MG63 (cell line): ENCODE results near the gene PATJ. TPM values are rescaled to one million over a fixed set of nuclear protein-coding genes. Genes with fewer than 3 reads are reported as not detected.
"Not testable (repeated sequence)": the region's sequence is repeated elsewhere in the genome, so short reads cannot be mapped to it uniquely, and the experiment has no call there.

Source experiments
- DNase-seq: peaks from one replicate; pipeline ENCODE4 v3.0.0-alpha.2; 2020
- H3K27me3 ChIP-seq: fragments of 250-450 bp; sonication (Bioruptor Pico); 2 replicates; pipeline ENCODE4 v1.5.1; 2020; ENCODE audit warnings: mild to moderate bottlenecking, moderate library complexity
- H3K36me3 ChIP-seq: fragments of 250-450 bp; sonication (Bioruptor Pico); 2 replicates; pipeline ENCODE4 v1.5.1; 2020; ENCODE audit warnings: mild to moderate bottlenecking, moderate library complexity
- H3K4me3 ChIP-seq: fragments of 250-450 bp; sonication (Bioruptor Pico); 2 replicates; pipeline ENCODE4 v1.5.1; 2020; ENCODE audit warnings: mild to moderate bottlenecking, moderate library complexity
- H3K9me3 ChIP-seq: fragments of 250-450 bp; sonication (Bioruptor Pico); 2 replicates; pipeline ENCODE4 v1.5.1; 2020; ENCODE audit warnings: mild to moderate bottlenecking, moderate library complexity
- total RNA-seq: library from RNA; depleted of rRNA; stranded (reverse); fragments of >200 nt; shearing (Covaris generic); gene quantifications from 2 replicates; pipeline ENCODE4 v1.2.3, GENCODE V29; 2014; ENCODE audit warnings: low replicate concordance

Gene PATJ
- total RNA-seq, 1 experiment from 2014 or later, result 2.6 TPM

DNA sequence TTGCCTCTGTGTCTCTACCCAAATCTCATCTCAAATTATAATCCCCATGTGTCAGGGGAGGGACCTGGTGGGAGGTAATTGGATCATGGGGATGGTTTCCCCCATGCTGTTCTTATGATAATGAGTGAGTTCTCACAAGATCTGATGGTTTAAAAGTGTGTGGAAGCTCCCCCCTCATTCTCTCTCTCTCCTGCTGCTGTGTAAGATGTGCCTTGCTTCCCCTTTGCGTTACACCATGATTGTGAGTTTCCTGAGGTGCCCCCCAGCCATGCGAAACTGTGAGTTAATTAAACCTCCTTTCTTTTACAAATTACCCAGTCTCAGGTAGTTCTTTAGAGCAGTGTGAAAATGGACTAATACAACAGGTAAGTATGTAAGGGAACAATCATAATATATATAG, 102.4 kb downstream of the PATJ start:
- DNase-seq, H3K27me3 ChIP-seq, H3K36me3 ChIP-seq, H3K9me3 ChIP-seq, H3K4me3 ChIP-seq: not testable (repeated sequence)

DNA sequence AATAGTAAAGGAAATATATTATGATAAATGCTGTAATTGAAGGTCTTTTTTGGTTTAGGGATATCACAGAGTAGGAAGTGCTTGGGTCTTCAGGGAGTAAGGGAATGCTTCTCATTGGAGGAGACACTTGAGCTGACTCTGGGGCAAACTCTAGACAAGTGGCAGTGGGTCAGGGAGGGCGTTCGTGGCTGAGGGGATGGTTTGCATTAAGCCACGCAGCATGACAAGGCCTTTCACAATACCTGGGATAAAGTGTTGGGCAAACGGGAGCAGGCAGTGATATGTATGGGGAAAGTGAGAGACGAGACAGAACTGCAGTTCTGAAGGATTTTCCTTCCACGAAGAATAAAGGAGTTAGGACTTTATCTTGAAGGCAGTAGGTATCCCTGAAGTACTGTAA, 109.0 kb downstream of the PATJ start:
- Histone ChIP-seq H3K27me3 (no peaks in the 10 kb centered on the region), H3K9me3 (no peaks in the 10 kb centered on the region), H3K4me3 (no peak overlapping the region), H3K36me3 (no peaks in the 10 kb centered on the region)
- no peak for DNase-seq

DNA sequence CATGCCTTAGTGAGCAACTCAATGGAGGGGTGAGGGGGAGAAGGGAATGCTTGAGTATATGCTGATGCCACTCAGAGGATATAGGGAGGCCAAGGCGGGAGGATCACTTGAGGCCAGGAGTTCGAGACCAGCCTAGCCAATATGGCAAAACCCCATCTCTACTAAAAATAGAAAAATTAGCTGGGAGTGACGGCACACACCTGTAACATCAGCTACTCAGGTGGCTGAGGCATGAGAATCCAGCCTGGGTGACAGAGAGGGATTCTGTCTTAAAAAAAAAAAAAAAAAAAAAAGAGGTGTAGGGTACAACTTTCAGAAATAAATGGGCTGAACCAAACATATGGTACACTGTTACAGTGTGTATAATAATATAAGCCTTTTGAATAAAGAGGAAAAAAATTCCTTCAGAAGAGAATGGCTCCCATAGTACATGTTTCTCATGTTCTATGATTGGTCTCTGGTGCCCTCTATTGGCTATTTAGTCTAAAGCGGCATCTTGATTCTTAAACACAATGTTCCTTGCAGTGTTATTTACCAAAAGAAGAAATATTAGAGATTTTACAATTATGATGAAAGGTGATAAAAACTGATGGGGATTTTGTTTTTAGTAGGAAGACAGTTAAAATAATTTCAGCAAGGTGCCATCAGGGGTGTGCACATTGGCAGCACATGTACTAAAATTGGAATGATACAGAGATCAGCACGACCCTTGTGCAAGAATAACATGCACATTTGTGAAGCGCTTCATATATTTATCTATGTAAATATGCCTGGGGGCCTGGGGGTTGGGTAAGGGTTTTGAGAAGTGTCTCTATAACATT, 109.8 kb downstream of the PATJ start:
- no peak for DNase-seq
- no peaks in the 10 kb centered on the region for H3K9me3 ChIP-seq
- H3K36me3 ChIP-seq, result no peaks in the 10 kb centered on the region
- H3K27me3 ChIP-seq, result no peaks in the 10 kb centered on the region
- H3K4me3 ChIP-seq, result no peak overlapping the region

DNA sequence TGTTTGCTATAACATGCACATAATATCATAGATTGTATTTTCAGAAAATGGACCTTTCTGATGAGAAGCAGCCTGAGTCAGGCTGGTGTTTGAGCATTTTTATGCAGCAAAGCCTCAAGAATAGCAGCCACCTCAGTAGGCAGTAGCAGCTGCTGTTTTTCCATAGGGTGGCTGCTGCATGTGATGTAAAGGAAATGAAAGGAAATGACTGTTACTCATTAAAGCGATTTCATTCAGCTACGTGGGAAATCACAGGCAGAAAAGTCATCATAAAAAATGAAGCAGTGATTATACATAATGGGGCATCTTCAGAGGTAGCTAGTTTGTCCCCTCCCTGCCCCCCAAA, 110.4 kb downstream of the PATJ start:
- no peak for DNase-seq
- Histone ChIP-seq H3K27me3 (no peaks in the 10 kb centered on the region), H3K36me3 (no peaks in the 10 kb centered on the region), H3K4me3 (no peak overlapping the region), H3K9me3 (no peaks in the 10 kb centered on the region)

DNA sequence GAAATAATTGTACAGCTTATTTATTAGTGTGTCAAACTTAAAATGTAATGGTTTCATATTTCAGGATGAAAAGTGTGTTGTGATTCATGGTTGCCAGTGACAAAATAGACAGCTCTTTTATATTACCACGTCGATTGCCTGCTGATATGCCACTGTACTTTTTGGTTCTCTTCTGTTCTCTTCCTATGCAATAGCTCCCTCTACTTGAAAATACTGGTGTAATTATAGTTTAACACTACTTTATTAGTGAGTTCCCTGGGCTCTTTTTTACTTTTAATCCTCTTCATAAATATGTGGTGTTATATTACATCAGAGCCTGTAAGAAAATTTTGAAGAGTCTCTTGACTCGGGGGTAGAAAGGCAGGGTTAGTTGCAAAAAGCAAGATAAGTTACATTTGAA, 111.3 kb downstream of the PATJ start:
- Histone ChIP-seq H3K27me3 (no peaks in the 10 kb centered on the region), H3K9me3 (no peaks in the 10 kb centered on the region), H3K36me3 (no peaks in the 10 kb centered on the region), H3K4me3 (no peak overlapping the region)
- no peak for DNase-seq

DNA sequence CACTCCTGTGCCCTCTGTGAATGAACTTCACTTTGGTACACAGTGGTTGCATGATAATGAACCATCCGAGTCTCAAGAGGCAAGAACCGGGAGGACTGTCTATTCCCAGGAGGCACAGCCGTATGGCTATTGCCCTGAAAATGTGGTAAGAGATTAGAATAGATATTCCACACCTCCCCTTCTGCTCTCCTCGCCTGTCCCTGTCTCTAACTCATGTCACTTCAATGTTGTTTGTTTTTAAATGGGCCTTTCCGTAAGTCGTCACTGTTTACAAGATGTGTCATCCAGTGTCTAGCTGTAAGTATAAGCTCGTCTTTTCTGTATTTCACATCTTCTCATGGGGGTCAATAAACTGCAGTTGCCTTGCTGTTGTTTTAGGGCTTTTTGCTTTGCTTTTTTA, 122.2 kb downstream of the PATJ start:
- H3K36me3 ChIP-seq, result no peaks in the 10 kb centered on the region
- no peaks in the 10 kb centered on the region for H3K9me3 ChIP-seq
- no peaks in the 10 kb centered on the region for H3K27me3 ChIP-seq
- H3K4me3 ChIP-seq, result no peak overlapping the region
- DNase-seq, result no peak

DNA sequence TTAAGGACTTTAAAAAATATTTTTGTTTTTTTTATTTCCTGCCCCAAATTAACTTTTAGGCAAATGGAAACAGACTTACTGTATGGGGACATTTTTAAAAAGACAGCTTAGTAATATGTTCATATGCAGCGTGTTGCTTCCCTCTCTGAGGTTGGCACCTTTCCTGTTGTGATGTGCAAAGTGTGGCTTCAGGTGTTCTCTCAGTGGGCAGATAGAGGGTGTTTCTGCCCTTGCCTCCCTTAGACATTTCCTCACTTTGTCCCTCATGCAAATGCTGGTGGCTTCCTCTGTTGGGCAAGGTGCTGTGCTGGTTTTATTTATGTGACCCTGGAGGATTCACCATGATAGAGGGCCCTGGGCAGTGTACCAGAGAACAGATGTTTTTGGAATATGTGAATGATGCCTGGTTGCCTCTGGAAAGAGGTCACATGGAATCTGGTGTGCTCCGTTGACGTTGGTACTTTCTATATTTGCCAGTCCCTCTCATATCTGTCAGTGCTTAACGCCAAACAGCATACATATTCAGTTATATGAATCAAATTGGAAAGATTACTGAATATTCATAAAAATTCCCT, 123.5 kb downstream of the PATJ start:
- no peaks in the 10 kb centered on the region for H3K27me3 ChIP-seq
- no peak for DNase-seq
- H3K4me3 ChIP-seq, result no peak overlapping the region
- no peaks in the 10 kb centered on the region for H3K9me3 ChIP-seq
- H3K36me3 ChIP-seq, result no peaks in the 10 kb centered on the region

DNA sequence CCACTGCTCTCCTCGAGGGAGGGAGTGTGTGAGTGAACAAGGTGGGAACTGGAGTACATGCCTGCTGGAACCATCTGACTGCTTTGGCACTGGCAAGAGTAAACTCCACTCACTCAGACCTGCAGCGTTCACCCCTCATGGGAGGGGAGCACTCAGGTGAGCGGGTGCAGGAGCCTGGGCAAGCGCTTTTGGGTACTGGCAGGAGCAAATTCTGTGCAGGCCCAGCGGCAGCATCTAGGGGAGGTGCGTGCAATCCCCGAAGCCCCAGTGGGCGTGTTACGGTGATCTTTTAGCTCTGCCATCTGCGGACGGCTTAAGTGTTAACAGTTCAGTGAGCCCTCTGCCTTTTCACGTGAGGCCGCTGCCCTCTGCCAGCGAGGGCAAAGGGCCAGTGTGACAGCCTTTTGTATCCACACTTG, 127.4 kb downstream of the PATJ start:
- no peaks in the 10 kb centered on the region for H3K9me3 ChIP-seq
- no peak for DNase-seq

DNA sequence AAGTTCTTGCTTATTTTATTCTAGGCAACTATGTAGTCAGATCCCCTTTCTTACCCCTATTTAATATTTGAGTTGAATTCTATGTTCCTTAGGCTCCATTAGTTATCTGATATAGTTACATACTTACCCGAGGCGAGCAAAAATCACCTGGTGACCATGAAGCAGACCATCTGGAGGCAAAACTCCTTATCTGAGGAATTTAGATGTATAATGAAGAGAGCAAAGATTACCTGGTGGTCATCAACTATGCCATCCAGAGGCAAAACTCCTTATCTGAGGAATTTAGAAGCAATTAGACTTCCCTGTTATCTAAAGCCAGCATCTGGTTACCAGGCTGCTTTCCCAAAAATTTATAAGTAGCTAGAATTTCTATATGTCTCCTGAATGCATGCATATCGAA, 129.9 kb downstream of the PATJ start:
- no peaks in the 10 kb centered on the region for H3K36me3 ChIP-seq
- no peak overlapping the region for H3K4me3 ChIP-seq
- no peak for DNase-seq
- H3K9me3 ChIP-seq, result no peaks in the 10 kb centered on the region
- no peaks in the 10 kb centered on the region for H3K27me3 ChIP-seq

More for the DNA sequence above, 127.4 kb downstream of the PATJ start:
- H3K27me3 ChIP-seq, result no peaks in the 10 kb centered on the region
- H3K4me3 ChIP-seq, result no peak overlapping the region
- no peaks in the 10 kb centered on the region for H3K36me3 ChIP-seq

DNA sequence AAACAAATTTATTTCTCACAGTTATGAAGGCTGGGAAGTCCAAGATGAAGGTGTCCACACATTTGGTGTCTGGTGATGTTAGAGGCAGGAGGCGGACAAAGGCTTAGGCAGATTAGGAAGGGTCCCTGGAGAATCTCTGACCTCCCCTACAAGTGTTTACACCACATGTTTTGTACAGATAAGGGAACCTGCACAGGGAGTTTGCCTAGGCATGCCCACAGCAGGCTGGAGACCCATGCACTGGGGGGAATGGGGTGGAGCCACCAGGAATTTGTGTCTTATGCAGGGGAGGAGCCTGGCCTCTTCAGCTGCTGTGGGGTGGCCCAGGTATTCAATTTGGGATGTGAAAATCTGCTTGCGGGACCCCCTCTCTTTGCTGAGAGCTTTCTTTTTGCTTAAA, 131.3 kb downstream of the PATJ start:
- no peak overlapping the region for H3K4me3 ChIP-seq
- no peaks in the 10 kb centered on the region for H3K36me3 ChIP-seq
- H3K9me3 ChIP-seq, result no peaks in the 10 kb centered on the region
- H3K27me3 ChIP-seq, result no peaks in the 10 kb centered on the region
- DNase-seq, result no peak

DNA sequence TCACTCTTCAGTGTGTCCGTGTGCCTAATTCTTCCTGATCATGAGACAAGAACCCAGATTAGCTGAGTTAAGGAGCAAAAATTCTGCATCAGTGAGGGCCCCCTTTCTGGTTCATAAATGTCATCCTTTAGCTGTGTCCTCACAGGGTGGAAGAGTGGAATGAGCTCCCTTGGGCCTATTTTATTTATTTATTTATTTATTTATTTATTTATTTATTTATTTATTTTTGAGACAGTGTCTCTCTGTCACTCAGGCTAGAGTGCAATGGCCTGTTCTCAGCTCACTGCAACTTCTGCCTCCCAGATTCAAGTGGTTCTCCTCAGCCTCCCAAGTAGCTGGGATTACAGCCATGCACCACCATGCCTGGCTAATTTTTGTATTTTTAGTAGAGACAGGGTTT, 131.7 kb downstream of the PATJ start:
- H3K36me3 ChIP-seq, result no peaks in the 10 kb centered on the region
- no peak for DNase-seq
- no peaks in the 10 kb centered on the region for H3K9me3 ChIP-seq
- no peak overlapping the region for H3K4me3 ChIP-seq
- H3K27me3 ChIP-seq, result no peaks in the 10 kb centered on the region

DNA sequence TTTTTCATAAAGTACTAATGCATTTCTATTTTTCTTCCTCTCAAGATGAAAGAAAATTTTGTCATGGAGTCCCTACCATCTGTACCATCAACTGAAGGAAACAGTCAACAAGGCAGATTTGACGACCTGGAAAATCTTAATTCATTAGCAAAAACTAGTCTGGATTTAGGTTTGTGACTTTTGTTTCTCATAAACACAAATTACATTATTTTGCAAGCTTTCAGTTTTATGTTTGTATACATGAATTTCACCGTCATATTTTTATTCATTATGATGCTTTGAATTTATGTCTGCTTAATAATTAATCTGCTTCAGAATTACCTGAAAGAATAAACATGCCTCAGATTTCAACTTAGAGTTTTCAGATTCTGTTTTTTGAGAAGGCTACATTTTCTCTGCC, 132.9 kb downstream of the PATJ start:
- Histone ChIP-seq H3K36me3 (no peaks in the 10 kb centered on the region), H3K4me3 (no peak overlapping the region), H3K9me3 (no peaks in the 10 kb centered on the region), H3K27me3 (no peaks in the 10 kb centered on the region)
- no peak for DNase-seq

DNA sequence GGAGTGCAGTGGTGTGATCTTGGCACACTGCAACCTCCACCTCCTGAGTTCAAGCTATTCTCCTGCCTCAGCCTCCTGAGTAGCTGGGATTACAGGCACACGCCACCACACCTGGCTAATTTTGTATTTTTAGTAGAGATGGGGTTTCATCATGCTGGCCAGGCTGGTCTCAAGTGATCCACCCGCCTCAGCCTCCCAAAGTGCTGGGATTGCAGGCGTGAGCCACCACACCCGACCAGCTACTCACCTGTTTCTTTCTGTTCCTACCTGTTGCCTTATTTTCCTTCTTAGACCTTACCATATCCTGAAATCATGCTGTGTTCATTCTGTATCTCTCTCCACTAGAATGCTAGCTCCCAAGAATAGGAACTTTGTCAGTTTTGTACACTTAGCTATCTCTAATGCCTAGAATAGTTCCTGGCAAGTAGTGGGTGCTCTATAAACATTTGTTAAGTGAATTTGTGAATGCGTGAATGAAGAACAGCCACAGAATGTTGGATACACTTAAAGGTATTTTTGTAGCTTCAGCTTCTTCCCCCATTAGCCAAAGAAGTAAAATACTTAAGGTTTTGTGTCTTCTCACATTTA, 137.7 kb downstream of the PATJ start:
- H3K36me3 ChIP-seq, DNase-seq, H3K27me3 ChIP-seq, H3K4me3 ChIP-seq, H3K9me3 ChIP-seq: not testable (repeated sequence)

DNA sequence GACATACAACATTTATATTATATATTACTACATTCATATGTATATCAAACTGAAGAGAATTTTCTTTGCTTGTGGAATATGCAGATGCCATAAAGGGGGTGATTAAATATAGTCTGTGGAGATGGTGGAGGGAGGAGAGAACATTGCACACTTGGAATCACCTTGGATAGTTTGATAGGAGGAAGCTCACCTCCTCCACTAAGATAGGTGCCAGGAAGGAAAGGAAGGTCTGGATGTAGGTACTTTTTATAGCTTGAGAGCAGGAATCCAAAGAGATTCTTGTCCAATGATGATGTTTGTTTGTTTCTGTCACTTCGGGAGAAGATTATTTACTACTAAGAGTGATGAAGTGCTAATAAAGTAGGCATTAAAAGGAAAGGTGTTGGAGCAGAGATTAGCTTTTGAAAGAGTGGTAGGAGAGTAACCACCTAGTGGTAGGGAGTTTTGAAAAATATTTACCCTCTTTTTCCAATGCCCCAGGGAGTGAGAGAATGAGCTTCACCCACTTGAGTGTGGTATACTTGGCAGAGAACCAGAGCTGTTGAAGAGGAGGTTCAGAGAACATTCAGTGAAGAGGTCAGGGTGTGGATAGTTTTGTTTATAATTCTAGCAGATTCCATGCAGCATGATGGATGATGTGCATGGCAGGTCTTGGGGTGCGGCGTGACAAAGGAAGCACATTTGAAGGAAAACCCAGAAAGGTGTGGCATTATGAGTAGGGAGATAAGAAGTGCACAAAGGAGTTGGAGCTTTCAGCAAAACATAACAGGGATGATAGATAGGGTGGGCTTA, 145.0 kb downstream of the PATJ start:
- Histone ChIP-seq H3K9me3 (no peaks in the 10 kb centered on the region), H3K36me3 (no peaks in the 10 kb centered on the region), H3K4me3 (no peak overlapping the region), H3K27me3 (no peaks in the 10 kb centered on the region)
- no peak for DNase-seq

DNA sequence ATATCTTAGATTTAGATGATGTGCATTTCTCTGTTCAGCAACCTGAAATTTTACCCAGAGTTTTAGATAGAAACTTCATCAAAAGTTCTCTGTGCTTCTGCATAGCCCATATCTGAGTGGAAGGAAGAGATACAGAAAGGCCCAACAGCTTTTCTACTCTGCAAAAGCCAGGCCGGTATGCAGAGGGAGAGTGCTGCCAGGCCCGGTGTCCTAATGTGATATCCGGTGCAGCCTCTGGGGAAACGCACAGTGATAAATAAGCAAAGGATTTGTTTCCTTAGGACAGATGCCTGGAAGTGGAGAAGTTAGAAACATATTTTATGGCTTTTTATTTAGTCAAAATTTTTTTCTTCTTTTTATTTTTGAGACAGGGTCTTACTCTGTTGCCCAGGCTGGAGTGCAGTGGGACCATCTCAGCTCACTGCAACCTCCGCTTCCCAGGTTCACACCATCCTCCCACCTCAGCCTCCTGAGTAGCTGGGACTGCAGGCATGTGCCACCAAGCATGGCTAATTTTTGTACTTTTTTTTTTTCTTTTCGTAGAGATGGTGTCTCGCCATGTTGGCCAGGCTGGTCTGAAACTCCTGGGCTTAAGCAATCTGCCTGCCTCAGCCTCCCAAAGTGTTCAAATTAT, 145.8 kb downstream of the PATJ start:
- Histone ChIP-seq H3K9me3 (no peaks in the 10 kb centered on the region), H3K36me3 (no peaks in the 10 kb centered on the region), H3K4me3 (no peak overlapping the region), H3K27me3 (no peaks in the 10 kb centered on the region)
- no peak for DNase-seq

DNA sequence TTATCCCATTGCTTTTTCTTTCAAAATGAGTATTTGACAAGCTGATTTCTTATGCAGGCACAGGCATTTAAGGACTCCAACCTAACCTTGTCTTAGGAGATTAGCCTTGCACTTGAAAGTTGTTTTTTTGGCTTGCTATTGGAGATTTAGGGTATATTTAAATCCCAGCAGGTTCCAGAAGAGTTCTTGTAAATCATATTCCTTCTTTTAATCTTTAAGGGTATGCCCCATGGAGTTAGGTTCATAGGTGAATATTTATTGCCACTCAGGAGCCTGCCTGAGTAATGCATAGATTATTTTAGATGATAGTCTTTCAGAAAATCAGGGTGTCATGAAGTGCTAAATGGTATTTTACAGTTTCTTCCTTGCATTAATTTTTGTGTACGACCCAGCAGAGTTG, 146.5 kb downstream of the PATJ start:
- no peaks in the 10 kb centered on the region for H3K36me3 ChIP-seq
- no peaks in the 10 kb centered on the region for H3K27me3 ChIP-seq
- no peak for DNase-seq
- H3K9me3 ChIP-seq, result no peaks in the 10 kb centered on the region
- no peak overlapping the region for H3K4me3 ChIP-seq

DNA sequence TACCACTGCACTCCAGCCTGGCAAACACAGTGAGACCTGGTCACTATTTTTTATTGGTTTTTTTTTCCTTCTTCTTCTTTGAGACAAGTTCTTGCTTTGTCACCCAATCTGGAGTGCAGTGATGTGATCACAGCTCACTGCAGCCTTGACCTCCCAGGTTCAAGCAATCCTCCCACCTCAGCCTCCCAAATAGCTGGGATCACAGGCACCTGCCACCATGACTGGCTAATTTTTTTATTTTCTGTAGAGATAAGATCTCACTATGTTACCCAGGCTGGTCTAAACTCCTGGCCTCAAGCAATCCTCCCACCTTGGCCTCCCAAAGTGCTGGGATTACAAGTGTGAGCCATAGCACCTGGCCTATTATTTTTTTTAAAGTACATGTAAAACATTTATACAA, 148.2 kb downstream of the PATJ start:
- H3K9me3 ChIP-seq, DNase-seq, H3K36me3 ChIP-seq, H3K27me3 ChIP-seq, H3K4me3 ChIP-seq: not testable (repeated sequence)
